NCI-H524 (cell line): ENCODE results near the gene GOLGA6L10.
"Not testable (repeated sequence)": the region's sequence is repeated elsewhere in the genome, so short reads cannot be mapped to it uniquely, and the experiment has no call there.

Experiments used
- DNase-seq, 2 experiments: peaks; one replicate each; lab custom pipeline; 2025; lab: John Stamatoyannopoulos, UW

GOLGA6L10 gene

DNA sequence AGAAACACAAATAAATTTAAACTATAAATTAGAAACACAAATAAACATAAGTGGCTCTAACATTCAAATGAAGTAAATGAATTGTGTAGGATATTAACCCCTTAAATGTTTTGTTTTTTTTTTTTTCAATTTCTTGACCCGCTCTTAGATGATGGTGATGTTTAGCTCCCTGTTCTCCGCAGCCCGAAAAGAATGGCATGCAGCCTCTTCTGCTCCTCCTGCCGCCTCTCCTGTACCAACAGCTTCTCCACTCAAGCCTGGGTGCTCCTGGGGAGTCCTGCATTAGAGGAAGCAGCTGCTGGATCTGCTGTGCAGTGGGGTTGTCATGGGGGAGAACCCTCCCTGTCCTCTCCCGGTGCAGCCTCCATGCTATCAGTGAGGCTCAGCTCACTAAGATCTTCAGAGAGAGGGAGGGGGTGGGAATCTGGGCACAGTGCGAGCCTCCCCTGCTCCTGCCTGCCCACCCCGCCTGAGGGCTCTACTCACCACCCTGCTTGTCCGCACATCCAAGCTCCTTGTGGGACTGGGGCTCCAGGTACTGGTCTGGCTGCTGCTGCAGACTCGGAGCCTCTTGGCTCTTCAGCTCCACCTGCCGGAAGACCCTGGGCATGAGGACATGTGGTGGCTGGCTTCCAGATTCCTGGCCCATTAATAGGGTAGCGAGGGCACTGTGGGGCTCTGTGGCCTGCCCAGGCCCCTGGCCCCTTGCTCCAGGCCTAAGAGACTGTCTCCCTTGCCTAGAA is 6.5 kb downstream of the GOLGA6L10 start:
- not testable (repeated sequence) for DNase-seq

- DNase-seq = not testable (repeated sequence)
Observed at GRCh38 chr15:82338573-82338972, 10.7 kb downstream of the GOLGA6L10 start.

GRCh38 chr15:82338053-82338452 is 11.2 kb downstream of the GOLGA6L10 start:
- not testable (repeated sequence) for DNase-seq

DNA sequence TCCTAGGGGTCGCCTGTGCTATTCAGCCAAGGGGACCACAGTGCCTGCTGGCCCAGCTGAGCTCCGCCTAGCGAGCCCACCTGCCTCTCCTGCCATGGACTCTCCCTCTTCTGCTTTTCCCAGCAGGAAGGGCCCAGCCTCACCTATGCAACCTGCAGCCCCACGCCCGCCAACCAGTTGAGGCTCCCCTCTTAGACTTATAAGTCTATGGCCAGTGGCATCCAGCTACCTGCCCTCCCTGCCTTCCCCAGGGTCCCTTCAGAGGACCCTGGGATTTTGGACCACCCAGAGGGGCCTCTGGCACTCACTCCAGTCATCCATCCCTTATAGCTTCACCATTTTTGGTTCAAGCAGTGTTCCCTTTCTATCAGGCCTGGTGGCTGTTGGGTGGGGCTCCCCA is 12.2 kb downstream of the GOLGA6L10 start:
- not testable (repeated sequence) for DNase-seq

DNA sequence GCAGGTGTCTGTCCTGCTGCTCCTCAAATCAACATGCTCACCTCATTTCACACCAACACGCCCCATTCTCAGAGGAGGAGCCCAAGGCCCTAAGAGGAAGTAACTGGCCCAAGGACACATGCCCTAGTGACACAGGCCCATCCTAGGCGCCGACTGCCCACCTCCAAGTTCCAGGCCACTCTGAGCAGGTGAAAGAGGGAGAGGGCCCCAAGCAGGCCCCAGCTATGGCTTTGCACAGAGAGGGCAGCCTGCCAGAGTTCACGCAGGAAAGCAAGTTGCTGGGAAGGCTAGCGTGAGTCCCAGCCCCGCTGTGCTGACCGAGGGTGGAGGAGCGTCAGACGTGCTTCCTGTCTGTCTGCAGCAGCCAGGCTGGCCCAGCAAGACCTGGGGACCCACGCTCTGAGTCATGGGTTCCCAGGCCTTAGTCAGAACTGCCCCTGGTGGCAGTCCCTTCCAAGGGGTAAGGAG is 13.1 kb downstream of the GOLGA6L10 start:
- not testable (repeated sequence) for DNase-seq

- DNase-seq = not testable (repeated sequence)
Observed at GRCh38 chr15:82335006-82335405, 14.3 kb downstream of the GOLGA6L10 start.

DNA sequence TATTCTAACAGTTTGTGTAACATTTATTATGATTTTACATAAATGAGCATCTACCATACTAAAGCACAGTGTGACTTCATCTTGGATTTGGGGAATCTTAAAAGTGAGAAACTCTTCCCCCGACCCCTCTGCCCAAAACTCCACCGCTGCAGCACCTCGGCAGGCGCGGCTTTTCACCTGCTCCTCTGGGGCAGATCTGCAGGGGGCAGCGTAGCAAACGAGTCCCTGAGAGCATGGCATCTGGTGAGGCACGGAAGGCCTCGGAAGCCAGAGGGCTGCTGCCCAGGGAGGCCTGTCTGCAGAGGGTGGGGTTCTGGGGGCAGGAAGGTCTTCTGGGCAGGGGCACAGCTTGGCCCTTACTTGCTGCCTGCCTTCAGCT is 14.7 kb downstream of the GOLGA6L10 start:
- DNase-seq = not testable (repeated sequence)

DNA sequence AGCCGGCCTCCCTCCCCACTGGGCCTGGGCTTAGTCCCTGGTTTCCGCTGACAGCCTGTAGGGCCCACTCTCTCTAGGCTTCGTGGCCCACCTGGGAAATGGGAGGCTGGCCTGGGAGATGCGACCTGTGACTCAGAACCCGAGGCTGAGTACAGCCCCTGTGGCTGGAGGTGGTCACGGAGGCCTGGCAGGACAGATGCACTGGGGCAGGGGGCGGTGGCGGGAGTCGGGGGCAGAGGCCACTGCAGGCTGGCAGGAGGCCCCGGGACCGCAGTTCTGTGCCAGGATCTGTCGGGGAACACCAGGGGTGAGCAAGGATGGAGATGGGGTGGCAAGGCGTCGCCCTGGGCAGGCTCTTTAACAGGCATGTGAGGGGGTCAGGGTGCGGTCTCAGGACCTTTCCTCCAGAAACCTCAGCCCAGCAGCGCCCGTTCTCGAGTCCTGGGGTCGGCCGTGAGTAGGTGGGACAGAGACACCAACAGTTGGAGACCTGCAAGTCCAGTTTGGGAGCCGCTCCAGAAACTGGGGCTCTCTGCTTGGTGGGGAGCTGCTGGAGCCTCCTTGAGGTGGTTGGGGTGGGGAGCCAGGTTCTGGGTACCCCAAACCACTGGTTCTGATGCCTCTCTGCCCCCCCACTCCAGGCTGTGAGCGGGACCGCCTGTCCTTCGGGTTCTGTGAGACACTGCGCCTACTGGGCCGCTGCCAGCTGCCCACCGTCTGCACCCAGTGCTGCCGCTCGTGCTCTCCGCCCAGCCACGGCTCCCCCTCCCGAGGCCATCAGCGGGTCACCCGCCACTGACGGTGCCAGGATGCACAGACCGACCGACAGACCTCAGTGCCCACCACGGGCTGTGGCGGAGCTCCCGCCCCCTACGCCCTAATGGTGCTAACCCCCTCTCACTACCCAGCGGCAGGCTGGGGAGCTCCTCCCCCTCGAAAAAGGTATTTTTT is 15.4 kb downstream of the GOLGA6L10 start:
- not testable (repeated sequence) for DNase-seq

DNA sequence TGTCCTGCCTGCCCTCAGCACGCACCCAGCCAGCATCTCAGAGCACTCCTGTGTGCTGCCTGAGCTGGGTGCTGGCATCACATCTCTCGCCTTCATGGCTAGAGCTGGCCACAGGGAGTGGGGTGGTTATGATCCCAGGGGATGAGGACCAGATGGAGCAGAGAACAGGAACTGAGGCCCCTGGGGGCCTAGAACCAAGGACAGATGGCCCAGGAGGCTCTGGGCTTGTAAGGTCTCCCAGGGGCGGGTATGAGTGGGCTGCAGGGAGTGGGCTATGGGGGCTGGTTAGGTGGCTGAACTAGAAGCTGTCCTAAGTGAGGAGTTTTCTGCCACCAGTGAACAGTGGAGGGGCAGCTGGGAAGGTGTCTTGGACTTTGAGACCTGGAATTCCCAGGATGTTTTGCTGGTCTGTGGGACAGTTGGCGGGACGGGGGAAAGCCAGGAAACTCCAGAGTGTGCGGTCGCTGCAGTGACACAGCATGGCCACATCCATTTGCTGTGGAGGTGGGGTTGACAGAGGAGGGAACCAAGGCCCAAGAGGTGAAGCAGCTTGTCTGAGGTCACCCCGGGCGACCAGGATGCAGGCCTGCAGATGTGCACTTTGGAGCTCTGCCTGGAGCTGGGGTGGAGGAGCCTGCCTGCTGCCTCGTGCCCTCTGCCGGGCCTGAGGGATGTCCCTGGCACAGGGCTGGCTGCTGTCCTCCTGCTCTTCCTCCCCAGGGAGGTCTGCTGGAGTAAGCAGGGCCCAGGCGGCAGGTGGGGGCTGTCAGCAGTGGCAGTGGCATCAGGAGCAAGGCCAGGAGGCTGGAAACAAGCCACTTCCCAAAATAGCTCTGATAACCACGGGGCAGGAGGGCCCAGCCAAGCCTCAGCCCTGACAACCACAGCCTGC is 16.3 kb downstream of the GOLGA6L10 start:
- not testable (repeated sequence) for DNase-seq

- DNase-seq = not testable (repeated sequence)
Observed at GRCh38 chr15:82331576-82332304, 17.5 kb downstream of the GOLGA6L10 start.

DNA sequence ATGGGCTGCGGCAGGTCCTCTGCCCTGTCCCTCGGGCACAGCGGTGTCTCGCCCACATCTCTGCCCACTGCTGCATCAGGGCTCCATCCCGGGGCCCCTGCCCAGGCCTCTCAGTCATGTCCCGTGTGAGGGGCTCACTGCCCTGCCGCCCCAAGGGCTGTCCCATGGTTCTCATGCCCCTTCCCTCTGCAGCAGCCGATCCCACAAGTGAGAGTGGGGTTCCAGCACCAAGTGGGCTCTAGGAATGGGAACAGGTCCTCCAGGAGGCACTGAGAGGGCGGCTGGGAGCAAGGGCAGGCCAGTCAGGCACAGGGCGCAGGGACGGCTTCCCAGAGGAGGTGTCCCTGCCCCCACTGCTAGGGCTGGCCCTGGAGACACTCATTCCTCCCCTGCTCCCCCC is 18.4 kb downstream of the GOLGA6L10 start:
- not testable (repeated sequence) for DNase-seq

DNA sequence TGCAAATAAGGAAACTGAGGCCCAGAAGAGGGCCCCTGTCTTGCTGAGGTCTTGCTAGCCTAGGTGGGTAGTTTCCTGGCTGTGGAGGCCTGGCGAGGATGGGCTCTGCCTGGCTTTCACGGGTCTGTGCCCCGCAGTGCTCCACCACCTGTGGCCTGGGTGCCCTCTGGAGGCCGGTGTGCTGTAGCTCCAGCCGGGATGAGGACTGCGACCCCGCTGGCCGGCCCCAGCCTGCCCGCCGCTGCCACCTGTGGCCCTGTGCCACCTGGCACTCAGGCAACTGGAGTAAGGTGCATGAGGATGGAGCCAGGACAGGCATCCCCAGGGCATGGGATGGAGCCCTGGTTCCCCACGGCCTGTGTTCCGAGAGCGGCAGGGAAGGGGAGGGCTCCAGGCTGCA is 20.2 kb downstream of the GOLGA6L10 start:
- DNase-seq = not testable (repeated sequence)

GRCh38 chr15:82327372-82327771 is 21.9 kb downstream of the GOLGA6L10 start:
- not testable (repeated sequence) for DNase-seq

DNA sequence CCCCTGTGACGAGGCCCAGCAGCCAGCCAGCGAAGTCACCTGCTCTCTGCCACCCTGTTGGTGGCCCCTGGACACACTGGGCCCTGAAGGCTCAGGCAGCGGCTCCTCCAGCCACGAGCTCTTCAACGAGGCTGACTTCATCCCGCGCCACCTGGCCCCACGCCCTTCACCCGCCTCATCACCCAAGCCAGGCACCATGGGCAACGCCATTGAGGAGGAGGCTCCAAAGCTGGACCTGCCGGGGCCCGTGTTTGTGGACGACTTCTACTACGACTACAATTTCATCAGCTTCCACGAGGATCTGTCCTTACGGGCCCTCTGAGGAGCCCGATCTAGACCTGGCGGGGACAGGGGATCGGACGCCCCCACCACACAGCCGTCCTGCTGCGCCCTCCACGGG is 22.4 kb downstream of the GOLGA6L10 start:
- not testable (repeated sequence) for DNase-seq

DNA sequence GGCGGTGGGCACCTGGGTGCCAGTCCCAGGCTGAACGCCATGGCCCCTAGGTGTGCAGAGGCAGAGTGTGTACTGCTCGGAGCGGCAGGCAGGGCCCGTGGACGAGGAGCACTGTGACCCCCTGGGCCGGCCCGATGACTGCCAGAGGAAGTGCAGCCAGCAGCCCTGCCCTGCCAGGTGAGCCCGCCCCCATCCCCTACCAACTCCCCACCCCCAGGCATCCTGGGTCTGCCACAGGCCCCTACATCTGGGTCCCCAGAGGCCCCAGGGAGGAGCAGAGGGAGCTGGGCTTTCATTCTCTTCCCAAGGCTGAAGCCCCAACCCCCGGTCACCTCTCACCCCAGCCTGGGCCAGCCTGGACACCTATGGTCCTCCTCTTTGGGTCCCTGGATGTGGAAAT is 23.6 kb downstream of the GOLGA6L10 start:
- DNase-seq = not testable (repeated sequence)

DNA sequence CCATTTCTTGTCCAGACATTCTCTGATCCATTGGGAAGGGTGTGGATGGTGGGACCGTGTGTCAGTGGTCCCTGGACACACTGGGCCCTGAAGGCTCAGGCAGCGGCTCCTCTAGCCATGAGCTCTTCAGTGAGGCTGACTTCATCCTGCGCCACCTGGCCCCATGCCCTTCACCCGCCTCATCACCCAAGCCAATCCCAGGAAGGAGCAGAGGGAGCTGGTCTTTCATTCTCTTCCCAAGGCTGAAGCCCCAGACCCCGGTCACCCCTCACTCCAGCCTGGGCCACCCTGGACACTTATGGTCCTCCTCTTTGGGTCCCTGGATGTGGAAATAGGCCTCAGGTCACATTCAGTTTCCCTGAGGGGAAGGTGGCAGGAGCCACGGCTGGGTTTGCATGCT is 24.4 kb downstream of the GOLGA6L10 start:
- not testable (repeated sequence) for DNase-seq

GRCh38 chr15:82322488-82322887 is 26.8 kb downstream of the GOLGA6L10 start:
- DNase-seq = not testable (repeated sequence)

DNA sequence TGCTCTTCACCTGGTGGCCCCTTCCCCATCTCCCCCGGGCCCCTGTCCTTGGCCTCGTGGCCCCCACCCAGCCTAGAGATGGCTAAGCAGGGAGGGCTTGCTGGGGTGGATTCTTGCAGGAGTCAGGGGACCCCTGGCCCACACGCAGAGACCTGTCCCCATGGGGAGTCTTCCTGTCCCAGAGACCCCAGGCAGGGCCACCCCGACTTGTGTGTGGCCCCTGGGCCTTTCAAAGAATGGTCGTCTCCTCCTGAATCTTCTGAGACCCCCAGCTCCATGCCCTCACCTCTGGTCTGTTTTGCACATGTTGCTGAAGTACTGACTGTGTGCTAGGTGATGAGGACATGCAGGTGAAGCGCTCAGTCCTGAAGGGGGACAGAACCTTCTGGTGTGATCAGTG is 28.4 kb downstream of the GOLGA6L10 start:
- DNase-seq = not testable (repeated sequence)

GRCh38 chr15:82319522-82320278 is 29.6 kb downstream of the GOLGA6L10 start:
- not testable (repeated sequence) for DNase-seq

DNA sequence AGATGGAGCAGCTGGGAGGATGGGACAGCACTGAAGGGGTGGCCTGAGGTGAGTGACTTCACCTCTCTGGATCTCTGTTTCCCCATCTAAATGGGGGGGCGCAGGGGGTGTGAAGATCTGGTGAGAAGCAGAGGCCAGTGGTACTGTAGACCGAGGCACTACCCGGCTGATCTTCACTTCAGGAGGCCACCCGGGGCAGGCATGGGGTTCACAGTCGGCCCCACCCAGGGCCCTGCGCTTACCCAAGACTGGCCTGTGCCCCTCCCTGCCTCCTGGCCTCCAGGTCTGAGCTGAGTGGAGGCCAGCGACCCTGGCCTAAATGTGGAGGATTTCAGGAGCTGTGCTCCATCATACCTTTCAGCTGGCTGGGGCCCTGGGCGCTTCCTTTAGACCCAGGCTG is 31.0 kb downstream of the GOLGA6L10 start:
- not testable (repeated sequence) for DNase-seq
